Measurements from ENCODE around the gene PLEKHA1. TPM values are rescaled to one million over a fixed set of nuclear protein-coding genes. Genes with fewer than 3 reads are reported as not detected.

Gene PLEKHA1
- total RNA-seq, 2 experiments from 2014 or later = 26.6 to 29.2 TPM

GRCh38 chr10:122466951-122467381 is 92.5 kb downstream of the PLEKHA1 start:
- ATAC-seq (ENCODE audit: low read depth) (no peak), DNase-seq (no peak)
- no peaks in the 10 kb centered on the region for H3K9me3 Mint-ChIP-seq
- no peak overlapping the region for H3K4me3 Mint-ChIP-seq
- H3K4me1 Mint-ChIP-seq = peaks cover 7% of the 10 kb centered on the region
- H3K36me3 Mint-ChIP-seq = no peaks in the 10 kb centered on the region
- POLR2A ChIA-PET = no interaction called here
- peaks cover 61% of the 10 kb centered on the region for H3K27me3 Mint-ChIP-seq
- no peak overlapping the region for H3K27ac Mint-ChIP-seq

- H3K4me1 Mint-ChIP-seq = peaks cover 3% of the 10 kb centered on the region
- DNase-seq (no peak), ATAC-seq (ENCODE audit: low read depth) (no peak)
- no peaks in the 10 kb centered on the region for H3K36me3 Mint-ChIP-seq
- H3K27ac Mint-ChIP-seq = no peak overlapping the region
- no peaks in the 10 kb centered on the region for H3K9me3 Mint-ChIP-seq
- POLR2A ChIA-PET = no interaction called here
- no peak overlapping the region for H3K4me3 Mint-ChIP-seq
- H3K27me3 Mint-ChIP-seq = peaks cover 55% of the 10 kb centered on the region
Measured at GRCh38 chr10:122467701-122468100, 93.2 kb downstream of the PLEKHA1 start.

- no peak overlapping the region for H3K27ac Mint-ChIP-seq
- no peak overlapping the region for H3K4me3 Mint-ChIP-seq
- H3K27me3 Mint-ChIP-seq = peaks cover 52% of the 10 kb centered on the region
Measured at GRCh38 chr10:122468307-122468925, 93.9 kb downstream of the PLEKHA1 start.

GRCh38 chr10:122468926-122469781 is 94.6 kb downstream of the PLEKHA1 start:
- Mint-ChIP-seq H3K27ac (no peak overlapping the region), H3K27me3 (peaks cover 50% of the 10 kb centered on the region), H3K9me3 (no peaks in the 10 kb centered on the region), H3K4me1 (peaks cover 4% of the 10 kb centered on the region), H3K36me3 (no peaks in the 10 kb centered on the region), H3K4me3 (no peak overlapping the region)
- POLR2A ChIA-PET = interaction anchor here (0.7 kb wide), 1 partner anchor 19 kb away, joined by 3 read pairs; no protein-coding TSS in a partner anchor
- DNase-seq (no peak), ATAC-seq (ENCODE audit: low read depth) (no peak)

More at GRCh38 chr10:122468307-122468925, 93.9 kb downstream of the PLEKHA1 start:
- Mint-ChIP-seq H3K4me1 (no peaks in the 10 kb centered on the region), H3K36me3 (no peaks in the 10 kb centered on the region), H3K9me3 (no peaks in the 10 kb centered on the region)
- no peak for ATAC-seq (ENCODE audit: low read depth)
- POLR2A ChIA-PET = no interaction called here
- no peak for DNase-seq

- H3K4me3 Mint-ChIP-seq = no peak overlapping the region
- ATAC-seq (ENCODE audit: low read depth) (no peak), DNase-seq (no peak)
- POLR2A ChIA-PET = no interaction called here
- H3K27me3 Mint-ChIP-seq = peaks cover 43% of the 10 kb centered on the region
- no peak overlapping the region for H3K27ac Mint-ChIP-seq
- H3K4me1 Mint-ChIP-seq = peaks cover 10% of the 10 kb centered on the region
- no peaks in the 10 kb centered on the region for H3K9me3 Mint-ChIP-seq
- no peaks in the 10 kb centered on the region for H3K36me3 Mint-ChIP-seq
Measured at GRCh38 chr10:122469848-122470247, 95.3 kb downstream of the PLEKHA1 start.

- DNase-seq (no peak), ATAC-seq (ENCODE audit: low read depth) (no peak)
- POLR2A ChIA-PET = no interaction called here
- H3K27me3 Mint-ChIP-seq = peaks cover 35% of the 10 kb centered on the region
- H3K9me3 Mint-ChIP-seq = no peaks in the 10 kb centered on the region
- no peak overlapping the region for H3K27ac Mint-ChIP-seq
- peaks cover 10% of the 10 kb centered on the region for H3K4me1 Mint-ChIP-seq
- no peaks in the 10 kb centered on the region for H3K36me3 Mint-ChIP-seq
- H3K4me3 Mint-ChIP-seq = no peak overlapping the region
Measured at GRCh38 chr10:122471531-122472177, 97.1 kb downstream of the PLEKHA1 start.

GRCh38 chr10:122473116-122473515 is 98.6 kb downstream of the PLEKHA1 start:
- H3K4me1 Mint-ChIP-seq = peaks cover 10% of the 10 kb centered on the region
- peaks cover 25% of the 10 kb centered on the region for H3K27me3 Mint-ChIP-seq
- H3K4me3 Mint-ChIP-seq = no peak overlapping the region
- no peaks in the 10 kb centered on the region for H3K36me3 Mint-ChIP-seq
- no peaks in the 10 kb centered on the region for H3K9me3 Mint-ChIP-seq
- DNase-seq (no peak), ATAC-seq (ENCODE audit: low read depth) (no peak)
- POLR2A ChIA-PET = interaction anchor here (0.7 kb wide), 1 partner anchor 18 kb away, joined by 3 read pairs; no protein-coding TSS in a partner anchor
- H3K27ac Mint-ChIP-seq = no peak overlapping the region

- H3K4me3 Mint-ChIP-seq = peak overlapping the region; percentile 37
- no peak for DNase-seq
- H3K4me1 Mint-ChIP-seq = peaks cover 10% of the 10 kb centered on the region
- no peak overlapping the region for H3K27ac Mint-ChIP-seq
- H3K9me3 Mint-ChIP-seq = no peaks in the 10 kb centered on the region
- POLR2A ChIA-PET = no interaction called here
- ATAC-seq (ENCODE audit: low read depth) = no peak
- H3K36me3 Mint-ChIP-seq = no peaks in the 10 kb centered on the region
- peaks cover 23% of the 10 kb centered on the region for H3K27me3 Mint-ChIP-seq
Measured at GRCh38 chr10:122474131-122474818, 99.8 kb downstream of the PLEKHA1 start.

GRCh38 chr10:122475100-122475499 is 100.6 kb downstream of the PLEKHA1 start:
- POLR2A ChIA-PET = no interaction called here

GRCh38 chr10:122475591-122476332 is 101.3 kb downstream of the PLEKHA1 start:
- H3K9me3 Mint-ChIP-seq = no peaks in the 10 kb centered on the region
- H3K4me1 Mint-ChIP-seq = peaks cover 10% of the 10 kb centered on the region
- H3K27ac Mint-ChIP-seq = no peak overlapping the region
- no peak for DNase-seq
- H3K27me3 Mint-ChIP-seq = peaks cover 20% of the 10 kb centered on the region
- no peak overlapping the region for H3K4me3 Mint-ChIP-seq
- H3K36me3 Mint-ChIP-seq = no peaks in the 10 kb centered on the region
- no peak for ATAC-seq (ENCODE audit: low read depth)
- POLR2A ChIA-PET = no interaction called here

More at GRCh38 chr10:122475100-122475499, 100.6 kb downstream of the PLEKHA1 start:
- Mint-ChIP-seq H3K27ac (no peak overlapping the region), H3K4me3 (no peak overlapping the region), H3K27me3 (peaks cover 23% of the 10 kb centered on the region), H3K4me1 (peaks cover 10% of the 10 kb centered on the region), H3K9me3 (no peaks in the 10 kb centered on the region), H3K36me3 (no peaks in the 10 kb centered on the region)
- DNase-seq (no peak), ATAC-seq (ENCODE audit: low read depth) (no peak)

- peaks cover 10% of the 10 kb centered on the region for H3K4me1 Mint-ChIP-seq
- DNase-seq (no peak), ATAC-seq (ENCODE audit: low read depth) (no peak)
- peaks cover 19% of the 10 kb centered on the region for H3K27me3 Mint-ChIP-seq
- no peak overlapping the region for H3K4me3 Mint-ChIP-seq
- POLR2A ChIA-PET = no interaction called here
- H3K9me3 Mint-ChIP-seq = no peaks in the 10 kb centered on the region
- no peaks in the 10 kb centered on the region for H3K36me3 Mint-ChIP-seq
- no peak overlapping the region for H3K27ac Mint-ChIP-seq
Measured at GRCh38 chr10:122476333-122476695, 101.8 kb downstream of the PLEKHA1 start.

- Mint-ChIP-seq H3K27ac (no peak overlapping the region), H3K9me3 (peaks cover 2% of the 10 kb centered on the region), H3K27me3 (peaks cover 22% of the 10 kb centered on the region), H3K36me3 (no peaks in the 10 kb centered on the region), H3K4me1 (peaks cover 10% of the 10 kb centered on the region), H3K4me3 (no peak overlapping the region)
- POLR2A ChIA-PET = interaction anchor here (0.7 kb wide), 1 partner anchor 13 kb away, joined by 4 read pairs; no protein-coding TSS in a partner anchor
- DNase-seq (no peak), ATAC-seq (ENCODE audit: low read depth) (no peak)
Measured at GRCh38 chr10:122477436-122477835, 102.9 kb downstream of the PLEKHA1 start.

Measured in activated naive CD8-positive, alpha-beta T cell treated with anti-CD3 and anti-CD28 coated beads, Interleukin-2, amount 10 ng/mL, durations not matched to agents 7 days and 5 days (primary cell).